Kidney (tissue), 14 donors: ENCODE data around the gene FHOD1. TPM values are rescaled to one million over a fixed set of nuclear protein-coding genes. Genes with fewer than 3 reads are reported as not detected.

Source experiments
- DNase-seq, 5 donors: peaks; one replicate each; pipeline ENCODE4 v3.0.0-alpha.2; 2013 to 2020
- FAIRE-seq: peaks from 2 replicates; lab custom pipeline; 2012; peaks lifted over from hg19 to GRCh38; lab: Jason Lieb, UNC
- H3K27ac ChIP-seq, 2 donors: one replicate each; pipeline ENCODE4 v1.7.0; 2013; ENCODE audit warnings: low read depth in 2 of 2, low read length in 2 of 2, inconsistent platforms in 1 of 2
- H3K27me3 ChIP-seq: one replicate; pipeline ENCODE4 v1.7.1; 2013; ENCODE audit warnings: low read length, inconsistent platforms; ENCODE audit not compliant: control insufficient read depth, insufficient read depth
- H3K36me3 ChIP-seq, 3 donors: one replicate each; pipeline versions ENCODE4 v1.7.0 to v1.7.1; 2013; ENCODE audit warnings: low read length in 3 of 3, control low read depth in 1 of 3, inconsistent platforms in 1 of 3; ENCODE audit not compliant: insufficient read depth in 3 of 3, control insufficient read depth in 2 of 3
- H3K4me1 ChIP-seq, 3 donors: one replicate each; pipeline versions ENCODE4 v1.7.0 to v1.7.1; 2013; ENCODE audit warnings: low read length in 3 of 3, inconsistent platforms in 1 of 3, low read depth in 1 of 3; ENCODE audit not compliant: control insufficient read depth in 2 of 3, insufficient read depth in 2 of 3
- H3K4me3 ChIP-seq, 3 donors: one replicate each; pipeline versions ENCODE4 v1.7.0 to v1.8.1; 2013; ENCODE audit warnings: low read length in 3 of 3, control low read depth in 1 of 3, inconsistent platforms in 1 of 3
- H3K9ac ChIP-seq, 3 donors: one replicate each; pipeline versions ENCODE4 v1.7.0 to v1.7.1; 2013; ENCODE audit warnings: low read length in 3 of 3, control low read depth in 1 of 3, inconsistent platforms in 1 of 3
- H3K9me3 ChIP-seq, 3 donors: one replicate each; pipeline versions ENCODE4 v1.7.0 to v1.7.1; 2013; ENCODE audit warnings: low read length in 3 of 3, control low read depth in 1 of 3, inconsistent platforms in 1 of 3; ENCODE audit not compliant: control insufficient read depth in 2 of 3, insufficient read depth in 1 of 3
- intact Hi-C: fragments of 100-400 bp; cut with DNase I; formaldehyde crosslinking; loops from one replicate; pipeline ENCODE4 v1.11.1; 2022
- polyA plus RNA-seq: library from polyadenylated mRNA; stranded (reverse); fragments of 350-450 nt; fragmentation: Illumina TruSeq; extraction: RNeasy Lipid Tissue Mini Kit (QIAGEN cat#74804); gene quantifications from one replicate; pipeline ENCODE4 v1.2.3, GENCODE V29; 2014; ENCODE audit warnings: low read depth, low replicate concordance; ENCODE audit not compliant: insufficient read depth
- total RNA-seq: library from RNA; stranded (reverse); fragmentation: NEBNext Ultra II Directional; extraction: Animal tissue kit (Norgen Biotek cat#: 25700); gene quantifications from one replicate; pipeline ENCODE4 v1.2.1, GENCODE V29; 2021
- TF ChIP-seq, protein P1 (sequence below): IDR thresholded peaks from 3 replicates; pipeline ENCODE4 v1.5.1; 2012; ENCODE audit warnings: mild to moderate bottlenecking, moderate library complexity, borderline replicate concordance; ENCODE audit not compliant: insufficient read depth; ENCODE audit errors: extremely low read depth
- donor health status: control.
- donor health status: control.
- donor health status: control.
- donor health status: control.
- donor health status: control.
- donor health status: DM: yes; HTN: yes; CAD: no.
- donor health status: Normal renal cell carcinoma (clear cell type).

The FHOD1 gene
- total and polyA plus RNA-seq, 2 donors from 2014 or later = 21.0 to 30.4 TPM

DNA sequence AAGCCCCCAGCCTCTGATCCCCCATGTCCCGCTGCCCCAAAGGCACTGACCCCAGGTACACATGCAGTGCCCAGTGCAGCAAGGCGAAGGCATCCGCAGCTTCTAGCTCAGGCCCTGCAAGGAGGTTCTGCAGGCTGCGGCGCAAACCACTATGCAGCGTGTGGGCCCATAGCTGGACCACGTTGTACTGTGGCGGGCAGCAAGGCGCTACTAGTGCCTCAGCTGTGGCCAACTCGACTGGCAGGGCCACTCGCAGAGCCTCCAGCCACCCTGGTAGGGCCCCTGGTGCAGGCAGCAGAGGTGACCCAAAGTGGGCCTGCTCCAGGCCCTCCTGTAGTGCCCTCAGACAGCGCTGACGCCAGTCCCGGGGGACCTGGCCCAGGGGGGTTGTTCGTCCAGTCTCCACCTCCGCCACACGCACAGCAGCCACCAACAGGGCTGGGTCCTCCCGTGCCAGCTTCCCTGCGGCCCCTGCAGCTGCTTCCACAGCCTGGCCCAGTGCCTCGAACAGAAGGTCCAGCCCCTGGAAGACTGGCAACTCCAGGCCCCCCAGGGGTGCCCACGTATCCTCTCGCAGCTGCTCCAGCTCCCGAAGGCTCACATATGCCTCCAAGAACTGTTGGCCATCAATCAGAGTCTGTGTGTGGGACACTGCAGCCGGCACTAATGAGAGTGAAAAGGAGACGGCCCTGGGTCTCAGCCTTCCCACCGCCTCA, 59.9 kb downstream of the FHOD1 start:
- H3K27ac ChIP-seq = no peak overlapping the region
- TF ChIP-seq, protein P1, sequence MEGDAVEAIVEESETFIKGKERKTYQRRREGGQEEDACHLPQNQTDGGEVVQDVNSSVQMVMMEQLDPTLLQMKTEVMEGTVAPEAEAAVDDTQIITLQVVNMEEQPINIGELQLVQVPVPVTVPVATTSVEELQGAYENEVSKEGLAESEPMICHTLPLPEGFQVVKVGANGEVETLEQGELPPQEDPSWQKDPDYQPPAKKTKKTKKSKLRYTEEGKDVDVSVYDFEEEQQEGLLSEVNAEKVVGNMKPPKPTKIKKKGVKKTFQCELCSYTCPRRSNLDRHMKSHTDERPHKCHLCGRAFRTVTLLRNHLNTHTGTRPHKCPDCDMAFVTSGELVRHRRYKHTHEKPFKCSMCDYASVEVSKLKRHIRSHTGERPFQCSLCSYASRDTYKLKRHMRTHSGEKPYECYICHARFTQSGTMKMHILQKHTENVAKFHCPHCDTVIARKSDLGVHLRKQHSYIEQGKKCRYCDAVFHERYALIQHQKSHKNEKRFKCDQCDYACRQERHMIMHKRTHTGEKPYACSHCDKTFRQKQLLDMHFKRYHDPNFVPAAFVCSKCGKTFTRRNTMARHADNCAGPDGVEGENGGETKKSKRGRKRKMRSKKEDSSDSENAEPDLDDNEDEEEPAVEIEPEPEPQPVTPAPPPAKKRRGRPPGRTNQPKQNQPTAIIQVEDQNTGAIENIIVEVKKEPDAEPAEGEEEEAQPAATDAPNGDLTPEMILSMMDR = no peak
- intact Hi-C loops = no loop called here
- H3K4me1 ChIP-seq = peaks cover 0 to 26% (median 9%) of the 10 kb centered on the region in 3 donors
- no peaks in the 10 kb centered on the region for H3K27me3 ChIP-seq
- H3K9ac ChIP-seq = no peak overlapping the region
- no peaks in the 10 kb centered on the region for H3K36me3 ChIP-seq
- no peaks in the 10 kb centered on the region for H3K9me3 ChIP-seq
- DNase-seq (no peak), FAIRE-seq (no peak)
- H3K4me3 ChIP-seq = no peak overlapping the region

DNA sequence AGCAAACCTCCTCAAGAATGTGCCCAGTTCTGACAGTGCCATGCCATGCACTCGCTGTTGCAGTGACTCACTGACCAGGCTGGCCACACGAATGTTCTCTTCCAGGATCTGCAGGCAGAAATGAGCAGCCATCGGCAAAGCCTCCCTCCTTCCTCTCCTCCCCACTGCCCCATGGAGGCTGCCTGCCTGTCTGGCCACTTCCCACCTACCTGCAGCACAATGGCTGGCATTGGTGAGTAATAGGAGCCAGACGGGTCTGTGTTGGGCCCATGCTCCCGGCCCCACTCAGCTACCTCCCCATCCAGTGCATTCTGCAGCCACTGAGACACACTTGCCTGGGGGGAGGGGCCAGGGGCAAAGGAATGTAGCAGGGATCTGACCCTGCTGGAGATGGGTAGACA, 60.7 kb downstream of the FHOD1 start:
- Histone ChIP-seq H3K27ac (no peak overlapping the region), H3K36me3 (no peaks in the 10 kb centered on the region), H3K9ac (no peak overlapping the region), H3K27me3 (no peaks in the 10 kb centered on the region), H3K9me3 (no peaks in the 10 kb centered on the region), H3K4me3 (no peak overlapping the region), H3K4me1 (peaks cover 0 to 24% (median 9%) of the 10 kb centered on the region in 3 donors)
- intact Hi-C loops = no loop called here
- TF ChIP-seq, protein P1 = no peak
- FAIRE-seq (no peak), DNase-seq (no peak)

DNA sequence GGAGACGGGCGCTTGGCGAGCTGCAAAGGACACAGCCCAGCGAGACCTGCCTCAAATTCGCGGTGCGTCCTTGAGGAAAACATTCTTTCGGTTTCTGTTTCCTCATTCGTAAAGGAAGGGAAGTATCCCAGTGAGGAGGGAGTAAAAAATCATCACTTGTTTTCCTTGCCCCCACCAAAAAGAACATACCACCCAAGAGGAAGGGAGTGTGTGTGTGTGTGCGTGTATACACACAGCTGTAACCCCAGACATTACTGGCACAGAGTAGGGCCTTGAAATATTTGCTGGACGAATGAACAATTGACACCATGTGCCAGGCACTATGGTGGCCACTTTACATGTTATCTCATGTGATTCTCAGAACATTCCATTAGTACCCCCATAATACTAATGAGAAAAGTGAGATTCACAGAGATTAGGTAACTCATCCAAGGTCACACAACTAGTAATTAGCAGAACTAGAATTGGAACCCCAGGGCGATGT, 61.6 kb downstream of the FHOD1 start:
- H3K4me1 ChIP-seq = peaks cover 0 to 23% (median 9%) of the 10 kb centered on the region in 3 donors
- no peaks in the 10 kb centered on the region for H3K9me3 ChIP-seq
- FAIRE-seq (no peak), DNase-seq (no peak)
- H3K27me3 ChIP-seq = no peaks in the 10 kb centered on the region
- H3K4me3 ChIP-seq = peak overlapping the region in 2 of 3 donors; percentile 9 to 38
- no peaks in the 10 kb centered on the region for H3K36me3 ChIP-seq
- H3K9ac ChIP-seq = no peak overlapping the region
- no peak overlapping the region for H3K27ac ChIP-seq
- intact Hi-C loops = no loop called here
- TF ChIP-seq, protein P1 = no peak
